Bronchial epithelial cell (primary cell): ENCODE measurements around the gene STXBP6. TPM values are rescaled to one million over a fixed set of nuclear protein-coding genes. Genes with fewer than 3 reads are reported as not detected.

Source experiments
- DNase-seq: peaks from one replicate; pipeline ENCODE4 v3.0.0-alpha.2; 2010; ENCODE audit warnings: low read depth
- FAIRE-seq: peaks from 2 replicates; lab custom pipeline; 2011; peaks lifted over from hg19 to GRCh38; lab: Jason Lieb, UNC
- H3K27me3 ChIP-seq: 2 replicates; pipeline ENCODE4 v1.5.1; 2011; ENCODE audit warnings: low read length; ENCODE audit not compliant: control insufficient read depth, insufficient read depth
- H3K36me3 ChIP-seq: 2 replicates; pipeline ENCODE4 v1.5.1; 2011; ENCODE audit warnings: low read length; ENCODE audit not compliant: control insufficient read depth, insufficient read depth
- H3K4me3 ChIP-seq: 2 replicates; pipeline ENCODE4 v1.5.1; 2011; ENCODE audit warnings: mild to moderate bottlenecking, low read depth, low read length, control low read depth
- CTCF ChIP-seq: IDR thresholded peaks from 2 replicates; pipeline ENCODE4 v1.5.1; 2011; ENCODE audit warnings: mild to moderate bottlenecking, moderate library complexity, low read length, control low read depth, inconsistent platforms; ENCODE audit not compliant: insufficient read depth, severe bottlenecking
- total RNA-seq: library from RNA; depleted of rRNA; stranded (reverse); fragments of >200 nt; gene quantifications from 2 replicates; pipeline ENCODE4 v1.2.1, GENCODE V29; 2014

Gene STXBP6
- total RNA-seq, 1 donor from 2014 or later = not detected

GRCh38 chr14:25050269-25051150 lies 563 bp upstream of the STXBP6 start:
- Histone ChIP-seq H3K36me3 (no peaks in the 10 kb centered on the region), H3K4me3 (peak overlapping the region; percentile 15), H3K27me3 (peaks cover 19% of the 10 kb centered on the region)
- no peak for TF ChIP-seq CTCF
- DNase-seq (peak; percentile 65), FAIRE-seq (no peak)

- no peak for TF ChIP-seq CTCF
- Histone ChIP-seq H3K27me3 (peaks cover 21% of the 10 kb centered on the region), H3K36me3 (no peaks in the 10 kb centered on the region), H3K4me3 (no peak overlapping the region)
- FAIRE-seq (no peak), DNase-seq (no peak)
Observed at GRCh38 chr14:25049093-25049567, 817 bp downstream of the STXBP6 start.

- FAIRE-seq (no peak), DNase-seq (peak; percentile 48)
- Histone ChIP-seq H3K27me3 (peaks cover 21% of the 10 kb centered on the region), H3K4me3 (no peak overlapping the region), H3K36me3 (no peaks in the 10 kb centered on the region)
- no peak for TF ChIP-seq CTCF
Observed at GRCh38 chr14:25048170-25049016, 1.6 kb downstream of the STXBP6 start.

GRCh38 chr14:25046301-25046943 lies 3.5 kb downstream of the STXBP6 start:
- H3K36me3 ChIP-seq = no peaks in the 10 kb centered on the region
- DNase-seq (no peak), FAIRE-seq (no peak)
- no peak overlapping the region for H3K4me3 ChIP-seq
- peaks cover 17% of the 10 kb centered on the region for H3K27me3 ChIP-seq
- no peak for TF ChIP-seq CTCF

- Histone ChIP-seq H3K4me3 (no peak overlapping the region), H3K36me3 (no peaks in the 10 kb centered on the region), H3K27me3 (peaks cover 9% of the 10 kb centered on the region)
- DNase-seq (no peak), FAIRE-seq (no peak)
- TF ChIP-seq CTCF = no peak
Observed at GRCh38 chr14:25044106-25044698, 5.7 kb downstream of the STXBP6 start.
